CD4-positive, alpha-beta T cell (primary cell): ENCODE data around the gene AADAT. TPM values are rescaled to one million over a fixed set of nuclear protein-coding genes. Genes with fewer than 3 reads are reported as not detected.

Source experiments
- ATAC-seq: fragments of 200-7000 bp; cut with Tn5 transposase; one replicate; pipeline ENCODE4 v1.10.0; 2022; ENCODE audit warnings: mild to moderate bottlenecking; ENCODE audit not compliant: poor library complexity
- CTCF ChIA-PET: fragments of 350-600 bp; sonication (Branson Sonifier 250); formaldehyde crosslinking; loops from one replicate; lab custom pipeline; 2021; ENCODE audit warnings: antibody characterized with exemption, inconsistent platforms; lab: Charles Lee
- POLR2A ChIA-PET: fragments of 350-600 bp; sonication (Branson Sonifier 250); formaldehyde crosslinking; loops from one replicate; lab custom pipeline; 2021; ENCODE audit warnings: antibody characterized with exemption, inconsistent platforms; lab: Charles Lee
- DNase-seq, 14 experiments: peaks; one replicate each; pipeline ENCODE4 v3.0.0-alpha.2; 2013 to 2020; ENCODE audit warnings: mixed read lengths in 2 of 14
- H3K27ac ChIP-seq, 2 donors: one replicate each; pipeline versions ENCODE4 v1.5.1 to v1.7.0; 2013; ENCODE audit warnings: low read length in 2 of 2, low read depth in 1 of 2, mild to moderate bottlenecking in 1 of 2
- H3K27me3 ChIP-seq, 2 experiments: 1 replicate in 1 of 2; 2 replicates in 1 of 2; pipeline versions ENCODE4 v1.6.1 to v1.7.0; 2013; ENCODE audit warnings: low read length in 2 of 2, control low read depth in 1 of 2, mild to moderate bottlenecking in 1 of 2, moderate library complexity in 1 of 2; ENCODE audit not compliant: insufficient read depth in 2 of 2, control insufficient read depth in 1 of 2
- H3K36me3 ChIP-seq: one replicate; pipeline ENCODE4 v1.6.1; 2013; ENCODE audit warnings: low read length, control low read depth; ENCODE audit not compliant: insufficient read depth
- H3K4me1 ChIP-seq: one replicate; pipeline ENCODE4 v1.6.1; 2013; ENCODE audit warnings: low read length, control low read depth; ENCODE audit not compliant: insufficient read depth
- H3K4me3 ChIP-seq: one replicate; pipeline ENCODE4 v1.5.1; 2013; ENCODE audit warnings: mild to moderate bottlenecking, low read length, moderate library complexity
- H3K9me3 ChIP-seq, 2 experiments: 1 replicate in 1 of 2; 2 replicates in 1 of 2; pipeline versions ENCODE4 v1.6.1 to v1.7.0; 2013; ENCODE audit warnings: low read length in 2 of 2, mild to moderate bottlenecking in 2 of 2, control low read depth in 1 of 2, moderate library complexity in 1 of 2; ENCODE audit not compliant: control insufficient read depth in 1 of 2, insufficient read depth in 1 of 2
- H3K27ac Mint-ChIP-seq: one replicate; pipeline ENCODE4 v1.8.0; 2020; ENCODE audit warnings: mixed read lengths
- H3K27me3 Mint-ChIP-seq: one replicate; pipeline ENCODE4 v1.8.0; 2021; ENCODE audit warnings: mixed read lengths
- H3K36me3 Mint-ChIP-seq: one replicate; pipeline ENCODE4 v1.8.0; 2021; ENCODE audit warnings: low read depth, mixed read lengths
- H3K4me1 Mint-ChIP-seq: one replicate; pipeline ENCODE4 v1.8.0; 2021; ENCODE audit warnings: low read depth, mixed read lengths
- H3K4me3 Mint-ChIP-seq: one replicate; pipeline ENCODE4 v1.8.0; 2020; ENCODE audit warnings: mild to moderate bottlenecking, mixed read lengths
- H3K9me3 Mint-ChIP-seq: one replicate; pipeline ENCODE4 v1.8.0; 2020; ENCODE audit warnings: mixed read lengths
- CTCF ChIP-seq: fragments of 200-600 bp; IDR thresholded peaks from one replicate; pipeline ENCODE4 v1.8.0; 2022; ENCODE audit warnings: antibody characterized with exemption, mild to moderate bottlenecking
- intact Hi-C, 2 experiments: fragments of 100-400 bp; cut with DNase I in 1 of 2; cut with micrococcal nuclease in 1 of 2; formaldehyde crosslinking; loops; one replicate each; pipeline versions ENCODE4 v1.15.1 to v1.9.0; 2023 to 2025; cut with DNase I, micrococcal nuclease
- total RNA-seq, 174 experiments: library from RNA in 2 of 174; stranded (reverse) in 2 of 174; gene quantifications; one replicate each; pipeline ENCODE4 v1.2.3 and lab custom pipeline; 2021 to 2026

Gene AADAT
- total RNA-seq, 2 experiments from 2014 or later: not detected

- Mint-ChIP-seq H3K4me1 (no peaks in the 10 kb centered on the region), H3K27me3 (no peaks in the 10 kb centered on the region), H3K9me3 (no peaks in the 10 kb centered on the region), H3K27ac (no peak overlapping the region), H3K36me3 (no peaks in the 10 kb centered on the region), H3K4me3 (no peak overlapping the region)
- Histone ChIP-seq H3K4me1 (no peaks in the 10 kb centered on the region), H3K27ac (no peak overlapping the region), H3K27me3 (peaks cover 3 to 4% of the 10 kb centered on the region in 2 experiments), H3K36me3 (no peaks in the 10 kb centered on the region), H3K4me3 (no peak overlapping the region), H3K9me3 (no peaks in the 10 kb centered on the region)
- ATAC-seq (no peak), DNase-seq (no peak)
- no peak for TF ChIP-seq CTCF
- CTCF ChIA-PET: no interaction called here
- intact Hi-C loops: no loop called here
- POLR2A ChIA-PET: no interaction called here
Measured at GRCh38 chr4:170057866-170058265, 31.9 kb downstream of the AADAT start.

- no peak for TF ChIP-seq CTCF
- peaks cover 5% of the 10 kb centered on the region for H3K27me3 Mint-ChIP-seq
- CTCF ChIA-PET: no interaction called here
Measured at GRCh38 chr4:170052919-170053318, 36.8 kb downstream of the AADAT start.

GRCh38 chr4:170051402-170051801 is 38.4 kb downstream of the AADAT start:
- DNase-seq: no peak
- ChIA-PET CTCF (no interaction called here), POLR2A (no interaction called here)
- TF ChIP-seq CTCF: no peak
- H3K27me3 ChIP-seq: peaks cover 0 to 4% of the 10 kb centered on the region in 2 experiments
- no peaks in the 10 kb centered on the region for H3K36me3 ChIP-seq
- no peak overlapping the region for H3K4me3 ChIP-seq
- Mint-ChIP-seq H3K27ac (no peak overlapping the region), H3K4me3 (no peak overlapping the region), H3K27me3 (peaks cover 5% of the 10 kb centered on the region), H3K4me1 (no peaks in the 10 kb centered on the region), H3K9me3 (no peaks in the 10 kb centered on the region), H3K36me3 (no peaks in the 10 kb centered on the region)
- ATAC-seq: no peak
- H3K27ac ChIP-seq: no peak overlapping the region
- H3K4me1 ChIP-seq: no peaks in the 10 kb centered on the region
- H3K9me3 ChIP-seq: no peaks in the 10 kb centered on the region
- intact Hi-C loops: no loop called here

More at GRCh38 chr4:170052919-170053318, 36.8 kb downstream of the AADAT start:
- no peak overlapping the region for H3K4me3 ChIP-seq
- no peaks in the 10 kb centered on the region for H3K9me3 ChIP-seq
- no peak overlapping the region for H3K4me3 Mint-ChIP-seq
- H3K27me3 ChIP-seq: peaks cover 2 to 4% of the 10 kb centered on the region in 2 experiments
- no peaks in the 10 kb centered on the region for H3K9me3 Mint-ChIP-seq
- no peak overlapping the region for H3K27ac ChIP-seq
- H3K36me3 Mint-ChIP-seq: no peaks in the 10 kb centered on the region
- no peaks in the 10 kb centered on the region for H3K4me1 ChIP-seq
- intact Hi-C loops: no loop called here
- POLR2A ChIA-PET: no interaction called here
- no peak for DNase-seq
- H3K4me1 Mint-ChIP-seq: no peaks in the 10 kb centered on the region
- H3K27ac Mint-ChIP-seq: no peak overlapping the region
- no peaks in the 10 kb centered on the region for H3K36me3 ChIP-seq
- ATAC-seq: no peak
